Common myeloid progenitor, CD34-positive (primary cell): Measurements from ENCODE around the gene ZBTB16.

Experiments
- CTCF ChIA-PET: fragments of 350-600 bp; sonication (Branson Sonifier 250); formaldehyde crosslinking; loops from one replicate; lab custom pipeline; 2021; ENCODE audit warnings: antibody characterized with exemption; lab: Charles Lee
- POLR2A ChIA-PET: fragments of 350-600 bp; sonication (Branson Sonifier 250); formaldehyde crosslinking; loops from one replicate; lab custom pipeline; 2021; ENCODE audit warnings: antibody characterized with exemption; lab: Charles Lee
- DNase-seq, 3 donors: peaks; one replicate each; pipeline versions ENCODE4 v3.0.0 to v3.0.0-alpha.2; 2013
- H3K27ac ChIP-seq, 2 experiments: 1 replicate in 1 of 2; 2 replicates in 1 of 2; pipeline ENCODE4 v1.7.0; 2013; ENCODE audit warnings: inconsistent platforms in 2 of 2, low read length in 2 of 2, mild to moderate bottlenecking in 2 of 2, low read depth in 1 of 2, moderate library complexity in 1 of 2; ENCODE audit not compliant: severe bottlenecking in 2 of 2, insufficient read depth in 1 of 2, poor library complexity in 1 of 2
- H3K27me3 ChIP-seq, 5 experiments: replicated peaks in 2 of 5; 1 replicate in 3 of 5; 2 replicates in 2 of 5; pipeline versions ENCODE4 v1.6.1 to v1.7.0; 2013; ENCODE audit warnings: low read length in 4 of 5, mild to moderate bottlenecking in 2 of 5, moderate library complexity in 2 of 5, inconsistent platforms in 1 of 5; ENCODE audit not compliant: insufficient read depth in 5 of 5, control insufficient read depth in 4 of 5
- H3K36me3 ChIP-seq, 4 experiments: 1 replicate in 2 of 4; 2 replicates in 2 of 4; pipeline versions ENCODE4 v1.6.1 to v1.7.0; 2013; ENCODE audit warnings: low read length in 3 of 4, control low read depth in 1 of 4, mild to moderate bottlenecking in 1 of 4; ENCODE audit not compliant: control insufficient read depth in 4 of 4, insufficient read depth in 4 of 4
- H3K4me1 ChIP-seq, 4 experiments: 1 replicate in 3 of 4; 2 replicates in 1 of 4; pipeline versions ENCODE4 v1.6.1 to v1.7.1; 2013; ENCODE audit warnings: low read length in 3 of 4, mild to moderate bottlenecking in 3 of 4, control low read depth in 1 of 4, inconsistent platforms in 1 of 4, moderate library complexity in 1 of 4; ENCODE audit not compliant: control insufficient read depth in 4 of 4, insufficient read depth in 4 of 4; ENCODE audit errors: control extremely low read depth in 1 of 4
- H3K4me3 ChIP-seq, 7 experiments: 1 replicate in 4 of 7; 2 replicates in 3 of 7; pipeline versions ENCODE4 v1.5.1 to v1.7.0; 2013; ENCODE audit warnings: mild to moderate bottlenecking in 7 of 7, low read length in 6 of 7, moderate library complexity in 6 of 7, inconsistent platforms in 2 of 7, low read depth in 2 of 7, control low read depth in 1 of 7; ENCODE audit not compliant: insufficient read depth in 4 of 7, control insufficient read depth in 1 of 7; ENCODE audit errors: extremely low read depth in 1 of 7
- H3K9me3 ChIP-seq, 5 experiments: 1 replicate in 4 of 5; 2 replicates in 1 of 5; pipeline versions ENCODE4 v1.6.1 to v1.7.1; 2013; ENCODE audit warnings: low read length in 4 of 5, mild to moderate bottlenecking in 2 of 5, inconsistent platforms in 1 of 5, low read depth in 1 of 5, moderate library complexity in 1 of 5; ENCODE audit not compliant: control insufficient read depth in 4 of 5, insufficient read depth in 2 of 5; ENCODE audit errors: control extremely low read depth in 1 of 5
- WGBS: methylation state at CpG from one replicate; pipeline ENCODE4 v1.1.5; 2013; ENCODE audit not compliant: insufficient coverage; 5-methylcytosine and 5-hydroxymethylcytosine counted together

Gene ZBTB16

GRCh38 chr11:114209904-114210303 lies 150.4 kb downstream of the ZBTB16 start:
- peaks cover 0 to 6% (median 3%) of the 10 kb centered on the region in 4 experiments for H3K36me3 ChIP-seq

GRCh38 chr11:114211444-114212121 lies 152.1 kb downstream of the ZBTB16 start:
- CTCF ChIA-PET = interaction anchor here (0.7 to 2.3 kb wide), 2 partner anchors 18 to 24 kb away, joined by 3 to 10 read pairs; no protein-coding TSS in a partner anchor
- Histone ChIP-seq H3K27ac (no peak overlapping the region), H3K27me3 (no peaks in the 10 kb centered on the region), H3K36me3 (peaks cover 0 to 6% (median 3%) of the 10 kb centered on the region in 4 experiments), H3K9me3 (no peaks in the 10 kb centered on the region), H3K4me3 (no peak overlapping the region), H3K4me1 (peaks cover 8 to 41% (median 26%) of the 10 kb centered on the region in 4 experiments)
- WGBS = 100% methylated on average over 12 of the region's 20 CpGs
- POLR2A ChIA-PET = no interaction called here
- DNase-seq = no peak

More at GRCh38 chr11:114209904-114210303, 150.4 kb downstream of the ZBTB16 start:
- ChIA-PET CTCF (interaction anchor here (1.3 to 1.4 kb wide), 2 partner anchors 48 to 52 kb away, joined by 3 to 4 read pairs; no protein-coding TSS in a partner anchor), POLR2A (no interaction called here)
- no peak for DNase-seq
- WGBS = no CpG with 5 or more reads among the region's 9 CpGs
- Histone ChIP-seq H3K4me1 (peaks cover 6 to 24% (median 12%) of the 10 kb centered on the region in 4 experiments), H3K27ac (no peak overlapping the region), H3K27me3 (no peaks in the 10 kb centered on the region), H3K4me3 (no peak overlapping the region), H3K9me3 (no peaks in the 10 kb centered on the region)

DNA sequence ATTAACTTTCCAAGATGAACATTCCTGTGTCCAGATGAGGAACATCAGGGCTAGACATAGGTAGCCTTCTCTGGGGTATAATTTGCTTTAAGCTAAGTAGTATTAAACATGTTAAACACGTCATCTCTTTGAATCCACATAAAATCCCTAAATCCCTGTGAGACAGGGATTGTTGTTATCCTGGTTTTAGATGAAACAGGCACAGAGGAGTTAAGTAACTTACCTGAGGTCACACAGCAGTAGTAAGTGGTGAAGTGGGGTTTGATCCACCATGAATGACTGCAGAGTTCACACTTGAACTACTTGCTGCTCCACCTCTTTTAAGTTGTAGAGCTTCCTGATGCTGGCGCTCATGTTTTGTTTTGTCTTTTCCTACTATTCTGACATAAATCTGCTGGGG lies 154.1 kb downstream of the ZBTB16 start:
- Histone ChIP-seq H3K27me3 (no peaks in the 10 kb centered on the region), H3K4me3 (no peak overlapping the region), H3K4me1 (peaks cover 3 to 52% (median 38%) of the 10 kb centered on the region in 4 experiments), H3K27ac (no peak overlapping the region), H3K9me3 (no peaks in the 10 kb centered on the region), H3K36me3 (peaks cover 0 to 6% (median 3%) of the 10 kb centered on the region in 4 experiments)
- CTCF ChIA-PET = interaction anchor here (1.5 to 2.3 kb wide), 3 partner anchors 11 to 154 kb away, joined by 3 to 10 read pairs (median 5); partner anchors contain the start of gene ZBTB16
- no CpG with 5 or more reads among the region's 2 CpGs for WGBS
- no peak for DNase-seq
- POLR2A ChIA-PET = no interaction called here

GRCh38 chr11:114215428-114215827 lies 155.9 kb downstream of the ZBTB16 start:
- Histone ChIP-seq H3K36me3 (peaks cover 0 to 3% (median 1%) of the 10 kb centered on the region in 4 experiments), H3K27me3 (no peaks in the 10 kb centered on the region), H3K4me3 (peak overlapping the region in 3 of 7 experiments; percentile 23 to 48 (median 40)), H3K4me1 (peaks cover 3 to 64% (median 51%) of the 10 kb centered on the region in 4 experiments), H3K9me3 (no peaks in the 10 kb centered on the region), H3K27ac (peak overlapping the region in 1 of 2 experiments; percentile 59)
- ChIA-PET CTCF (interaction anchor here (0.8 to 2.6 kb wide), 12 partner anchors 10 to 221 kb away, joined by 3 to 13 read pairs (median 3); no protein-coding TSS in a partner anchor), POLR2A (interaction anchor here (0.6 to 1.4 kb wide), 3 partner anchors 43 to 156 kb away, joined by 4 read pairs; partner anchors contain the start of gene ZBTB16)
- DNase-seq = no peak
- WGBS = 96% methylated on average over 3 of the region's 3 CpGs

DNA sequence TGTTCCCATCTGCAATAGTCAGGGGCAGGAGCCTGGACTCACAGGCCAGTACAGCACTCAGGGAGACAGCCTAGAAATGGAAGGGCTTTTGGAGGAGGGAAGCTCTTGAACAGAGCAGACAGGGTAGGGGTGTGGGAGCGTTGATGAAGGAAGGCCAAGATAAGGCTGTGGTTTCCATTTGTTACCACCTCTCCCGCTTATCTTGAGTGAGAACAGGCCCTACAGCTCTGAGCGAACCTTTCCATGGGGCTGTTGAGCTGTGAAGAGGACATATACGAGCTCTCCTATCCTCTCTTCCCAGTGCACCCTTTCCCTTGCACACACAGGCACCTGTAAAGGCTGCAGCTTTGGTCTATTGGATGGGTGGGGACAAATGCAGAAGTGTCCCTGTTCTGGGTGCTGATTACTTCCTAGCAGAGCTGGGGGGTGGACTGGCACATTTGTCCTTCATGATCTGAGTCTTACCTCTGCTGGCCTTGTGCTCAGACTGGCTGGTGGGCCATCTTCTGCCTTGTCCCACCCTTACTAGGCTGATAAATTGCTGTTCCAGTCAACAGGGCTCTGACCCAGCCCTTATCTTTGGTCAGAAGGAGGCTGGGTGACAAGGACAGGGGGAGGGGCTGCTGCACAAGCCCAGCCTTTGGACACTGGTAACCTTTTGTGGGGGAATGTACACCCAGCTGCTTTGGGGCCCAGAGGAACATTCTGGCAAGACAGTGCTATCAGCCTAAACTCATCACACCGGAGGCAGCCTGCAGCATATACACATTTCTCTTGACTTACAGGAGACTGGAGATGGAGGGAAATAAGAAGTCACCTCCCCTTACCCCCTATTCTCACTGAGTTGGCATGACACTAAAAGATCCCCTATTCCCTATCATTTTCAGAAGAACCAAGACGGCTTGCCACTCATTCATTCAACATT lies 156.6 kb downstream of the ZBTB16 start:
- peak; percentile 70 to 90 (median 77) for DNase-seq
- POLR2A ChIA-PET = interaction anchor here (0.6 to 1.4 kb wide), 4 partner anchors 42 to 157 kb away, joined by 3 to 4 read pairs (median 4); partner anchors contain the start of gene ZBTB16
- CTCF ChIA-PET = interaction anchor here (0.7 to 2.6 kb wide), 14 partner anchors 11 to 225 kb away, joined by 3 to 13 read pairs (median 3); no protein-coding TSS in a partner anchor
- Histone ChIP-seq H3K4me1 (peaks cover 3 to 64% (median 51%) of the 10 kb centered on the region in 4 experiments), H3K4me3 (peak overlapping the region in 5 of 7 experiments; percentile 13 to 48 (median 40)), H3K27me3 (no peaks in the 10 kb centered on the region), H3K36me3 (peaks cover 0 to 3% (median 0%) of the 10 kb centered on the region in 4 experiments), H3K9me3 (no peaks in the 10 kb centered on the region), H3K27ac (peak overlapping the region in 1 of 2 experiments; percentile 59)
- 0% methylated on average over 4 of the region's 6 CpGs for WGBS

DNA sequence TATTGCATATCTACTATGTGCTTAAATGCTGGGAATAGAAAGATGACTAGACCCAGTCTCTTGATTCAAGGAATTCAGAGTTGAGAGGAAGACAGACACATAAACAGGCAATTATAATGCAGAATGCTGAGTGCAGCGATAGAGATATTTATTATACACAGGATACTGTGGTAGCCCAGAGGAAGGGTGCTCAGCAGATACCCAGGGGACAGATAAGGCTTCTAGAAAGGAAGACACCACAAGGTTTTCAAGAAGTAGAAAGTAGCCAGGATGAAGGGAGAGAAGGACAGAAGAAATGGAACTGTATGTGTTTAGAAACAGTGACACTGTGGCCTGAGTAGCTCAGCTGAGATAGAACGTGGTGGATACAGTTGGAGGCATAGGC lies 157.3 kb downstream of the ZBTB16 start:
- peak overlapping the region in 3 of 7 experiments; percentile 40 to 45 (median 44) for H3K4me3 ChIP-seq
- H3K27me3 ChIP-seq = no peaks in the 10 kb centered on the region
- ChIA-PET CTCF (interaction anchor here (0.7 to 2.1 kb wide), 8 partner anchors 11 to 222 kb away, joined by 3 to 6 read pairs (median 4); no protein-coding TSS in a partner anchor), POLR2A (interaction anchor here (1.0 to 1.4 kb wide), 2 partner anchors 41 to 158 kb away, joined by 3 to 4 read pairs; no protein-coding TSS in a partner anchor)
- peaks cover 3 to 64% (median 51%) of the 10 kb centered on the region in 4 experiments for H3K4me1 ChIP-seq
- peak; percentile 72 to 94 (median 89) for DNase-seq
- H3K27ac ChIP-seq = peak overlapping the region in 1 of 2 experiments; percentile 59
- H3K9me3 ChIP-seq = no peaks in the 10 kb centered on the region
- 0% methylated on average over 2 of the region's 2 CpGs for WGBS
- peaks cover 0 to 4% (median 0%) of the 10 kb centered on the region in 4 experiments for H3K36me3 ChIP-seq
